Activated CD4-positive, alpha-beta T cell treated with anti-CD3 and anti-CD28 coated beads, Interleukin-2, amount 10 ng/mL, durations not matched to agents 24 days and 14 days (primary cell): ENCODE measurements around the gene DEFB114. TPM values are rescaled to one million over a fixed set of nuclear protein-coding genes. Genes with fewer than 3 reads are reported as not detected.
A peak's percentile ranks its signal among the peaks of the same experiment; 100 is the strongest.

ENCODE experiments used
- DNase-seq: peaks from one replicate; pipeline ENCODE4 v3.0.0; 2022
- H3K27ac Mint-ChIP-seq: one replicate; pipeline ENCODE4 v1.8.0; 2022; ENCODE audit warnings: mild to moderate bottlenecking, mixed read lengths
- H3K27me3 Mint-ChIP-seq: one replicate; pipeline ENCODE4 v1.8.0; 2022; ENCODE audit warnings: mixed read lengths
- H3K36me3 Mint-ChIP-seq: one replicate; pipeline ENCODE4 v1.8.0; 2022; ENCODE audit warnings: low read depth, mild to moderate bottlenecking, mixed read lengths
- H3K4me1 Mint-ChIP-seq: one replicate; pipeline ENCODE4 v1.8.0; 2021; ENCODE audit warnings: mixed read lengths
- H3K4me3 Mint-ChIP-seq: one replicate; pipeline ENCODE4 v1.8.0; 2022; ENCODE audit warnings: mild to moderate bottlenecking, moderate library complexity, mixed read lengths
- H3K9me3 Mint-ChIP-seq: one replicate; pipeline ENCODE4 v1.8.0; 2021; ENCODE audit warnings: mixed read lengths
- intact Hi-C: fragments of 100-400 bp; cut with micrococcal nuclease; formaldehyde crosslinking; loops from one replicate; pipeline ENCODE4 v1.15.1; 2023
- total RNA-seq: library from RNA; stranded (reverse); gene quantifications from 2 replicates; pipeline ENCODE4 v1.2.3, GENCODE V29; 2022

The DEFB114 gene, protein sequence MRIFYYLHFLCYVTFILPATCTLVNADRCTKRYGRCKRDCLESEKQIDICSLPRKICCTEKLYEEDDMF
- total RNA-seq, result not detected in 2 replicates

DNA sequence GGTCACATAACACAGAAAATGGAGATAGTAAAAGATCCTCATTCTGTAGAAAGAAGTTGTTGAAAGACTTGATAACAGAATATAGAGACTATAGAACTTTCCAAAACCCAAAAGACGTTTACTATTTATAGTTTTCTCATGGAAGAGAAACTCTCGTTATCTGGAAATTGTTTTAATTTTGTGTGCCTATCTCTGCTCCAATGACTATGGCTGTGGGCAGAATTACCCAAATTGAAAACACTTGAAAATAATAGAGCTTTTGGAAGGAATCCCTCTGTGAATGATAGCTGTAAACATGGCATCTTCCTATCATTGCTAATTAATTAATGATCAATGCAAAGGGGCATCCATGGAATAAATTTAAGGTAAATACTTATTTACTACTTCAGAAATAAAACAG, at the start of gene DEFB114:
Gene DEFB114 (minus strand): TSS at position 101 of the 400 bp plus-strand sequence. CDS start 59 bp downstream, at position 42.
- Mint-ChIP-seq H3K9me3 (no peaks in the 10 kb centered on the region), H3K27me3 (no peaks in the 10 kb centered on the region), H3K4me1 (no peaks in the 10 kb centered on the region), H3K27ac (no peak within 1 kb of the TSS), H3K4me3 (no peak within 1 kb of the TSS), H3K36me3 (no peaks in the 10 kb centered on the region)
- DNase-seq, result no peak
- intact Hi-C loops, result no loop called here

DNA sequence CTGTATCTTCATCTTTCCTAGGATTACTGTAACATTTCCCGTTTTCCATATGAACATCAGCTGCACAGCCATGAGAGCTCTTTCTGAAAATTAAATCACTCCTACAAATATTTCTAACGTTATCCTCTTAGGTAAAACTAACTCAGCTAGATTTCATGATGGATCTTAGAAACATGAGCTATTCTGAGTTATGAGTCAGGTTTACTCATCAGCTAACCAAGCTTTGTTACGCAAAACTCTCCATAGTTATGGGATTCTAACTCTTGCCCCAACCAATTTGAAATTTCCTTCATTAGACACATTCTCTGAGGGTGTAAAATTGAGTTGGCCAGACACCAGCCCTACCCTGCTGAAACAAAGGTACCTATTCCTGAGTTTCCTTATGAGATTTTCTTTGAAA, 43.9 kb upstream of the DEFB114 start:
- Mint-ChIP-seq H3K27ac (no peak overlapping the region), H3K9me3 (no peaks in the 10 kb centered on the region), H3K36me3 (no peaks in the 10 kb centered on the region), H3K4me1 (no peaks in the 10 kb centered on the region), H3K4me3 (no peak overlapping the region), H3K27me3 (no peaks in the 10 kb centered on the region)
- intact Hi-C loops, result no loop called here
- DNase-seq, result no peak

DNA sequence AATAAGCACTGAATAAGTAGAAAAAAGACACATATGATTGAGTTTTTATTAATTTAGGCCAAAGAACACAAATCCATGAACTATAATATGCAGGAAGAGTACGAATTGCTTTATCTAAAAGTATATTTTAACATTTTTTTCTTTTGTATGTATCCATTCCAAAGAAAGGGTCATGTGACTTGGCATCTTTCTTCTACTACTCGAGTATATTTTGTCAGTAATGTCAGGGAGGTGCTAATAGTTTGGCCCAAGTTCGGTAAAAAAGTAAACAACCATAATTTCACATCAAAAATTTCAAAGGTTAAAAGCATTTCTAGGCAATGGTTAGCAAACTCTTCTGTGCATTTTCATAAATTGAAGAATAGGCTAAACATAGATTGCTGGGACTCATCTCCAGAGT, 39.2 kb upstream of the DEFB114 start:
- no peaks in the 10 kb centered on the region for H3K36me3 Mint-ChIP-seq
- H3K4me1 Mint-ChIP-seq, result no peaks in the 10 kb centered on the region
- intact Hi-C loops, result no loop called here
- H3K27ac Mint-ChIP-seq, result no peak overlapping the region
- no peak overlapping the region for H3K4me3 Mint-ChIP-seq
- no peak for DNase-seq
- H3K9me3 Mint-ChIP-seq, result no peaks in the 10 kb centered on the region
- no peaks in the 10 kb centered on the region for H3K27me3 Mint-ChIP-seq

DNA sequence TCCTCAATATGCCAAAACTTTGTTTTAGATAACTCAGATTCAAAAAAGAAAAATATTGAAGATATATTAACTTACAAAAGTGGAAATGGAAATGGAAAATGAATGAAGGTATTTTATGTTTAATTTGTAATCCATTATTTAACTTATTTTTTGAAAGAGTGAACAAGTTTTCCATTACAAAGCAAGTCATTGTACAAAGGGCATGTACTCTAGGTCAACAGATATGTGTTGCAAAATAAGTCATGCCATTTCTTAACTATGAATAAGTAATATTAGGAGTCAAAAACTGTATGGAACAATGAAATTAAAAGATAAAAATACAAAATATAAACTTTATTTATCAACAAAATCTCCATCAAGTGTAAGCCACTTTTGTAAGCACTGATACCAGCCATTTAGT, 31.3 kb upstream of the DEFB114 start:
- no peak for DNase-seq
- Mint-ChIP-seq H3K36me3 (no peaks in the 10 kb centered on the region), H3K27me3 (no peaks in the 10 kb centered on the region)

DNA sequence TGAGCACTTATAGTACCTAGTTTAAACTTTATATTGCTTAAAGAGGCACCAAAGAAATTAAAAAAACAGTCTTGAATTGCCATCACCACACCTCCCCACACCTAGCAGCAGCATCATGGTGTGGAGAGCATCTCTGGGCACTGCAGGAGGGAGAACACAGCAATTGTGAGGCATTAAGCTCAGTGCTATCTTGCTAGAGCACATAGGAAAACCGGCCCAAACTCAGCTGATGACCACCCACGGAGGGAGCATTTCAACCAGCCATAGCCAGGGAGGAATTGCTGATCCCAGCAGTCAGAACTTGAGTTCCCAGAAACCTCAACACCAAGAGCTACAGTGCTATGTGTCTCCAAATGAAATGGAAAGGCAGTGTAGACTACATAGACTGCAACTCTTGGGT, 24.9 kb upstream of the DEFB114 start:
- Mint-ChIP-seq H3K36me3 (no peaks in the 10 kb centered on the region), H3K4me3 (no peak overlapping the region), H3K27ac (no peak overlapping the region), H3K4me1 (no peaks in the 10 kb centered on the region), H3K9me3 (no peaks in the 10 kb centered on the region), H3K27me3 (no peaks in the 10 kb centered on the region)
- no peak for DNase-seq
- intact Hi-C loops, result no loop called here

More for the DNA sequence above, 31.3 kb upstream of the DEFB114 start:
- H3K9me3 Mint-ChIP-seq, result no peaks in the 10 kb centered on the region
- intact Hi-C loops, result no loop called here
- H3K4me1 Mint-ChIP-seq, result no peaks in the 10 kb centered on the region
- H3K27ac Mint-ChIP-seq, result no peak overlapping the region
- no peak overlapping the region for H3K4me3 Mint-ChIP-seq

DNA sequence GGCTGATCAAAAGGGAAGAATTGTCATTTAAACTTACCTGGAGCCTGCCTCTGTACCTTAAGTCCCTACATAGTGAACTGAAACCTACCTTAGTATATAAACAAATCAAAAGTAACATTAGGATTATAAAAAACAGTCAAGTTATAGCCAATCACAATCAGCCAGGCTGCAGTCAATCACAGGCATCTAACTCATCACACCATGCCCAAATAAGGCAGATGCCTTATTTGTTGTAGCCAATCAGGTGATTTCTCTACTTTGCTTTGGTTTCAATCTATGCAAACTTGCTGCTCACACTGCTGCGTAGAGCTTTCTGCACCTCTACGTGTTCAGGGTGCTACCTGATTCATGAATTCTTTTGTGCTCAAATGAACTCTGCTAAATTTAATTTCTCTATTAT, 23.8 kb upstream of the DEFB114 start:
- Mint-ChIP-seq H3K4me1 (no peaks in the 10 kb centered on the region), H3K9me3 (no peaks in the 10 kb centered on the region), H3K27ac (no peak overlapping the region), H3K27me3 (no peaks in the 10 kb centered on the region), H3K36me3 (no peaks in the 10 kb centered on the region), H3K4me3 (no peak overlapping the region)
- intact Hi-C loops, result no loop called here
- DNase-seq, result no peak

DNA sequence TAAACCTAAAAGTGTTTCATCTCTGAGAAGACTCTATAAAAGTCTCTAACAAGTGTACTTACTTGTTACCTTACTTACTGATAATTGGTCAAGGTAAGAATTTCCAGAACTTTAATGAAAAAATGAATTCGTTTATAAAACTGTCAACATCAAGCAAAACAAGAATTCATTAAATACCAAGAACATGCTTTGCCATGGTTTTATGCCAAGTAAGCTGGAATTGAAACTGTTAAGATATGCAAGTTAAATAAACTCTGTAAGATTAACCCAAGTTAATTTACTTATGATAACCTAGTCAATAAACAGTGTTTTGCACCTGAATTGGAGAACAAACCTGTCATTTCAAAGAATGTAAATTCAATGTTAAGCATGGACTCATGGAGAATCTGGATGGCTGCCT, 22.6 kb upstream of the DEFB114 start:
- intact Hi-C loops, result no loop called here
- no peaks in the 10 kb centered on the region for H3K27me3 Mint-ChIP-seq
- H3K4me1 Mint-ChIP-seq, result no peaks in the 10 kb centered on the region
- DNase-seq, result no peak
- no peaks in the 10 kb centered on the region for H3K36me3 Mint-ChIP-seq
- no peaks in the 10 kb centered on the region for H3K9me3 Mint-ChIP-seq
- no peak overlapping the region for H3K27ac Mint-ChIP-seq
- H3K4me3 Mint-ChIP-seq, result no peak overlapping the region

DNA sequence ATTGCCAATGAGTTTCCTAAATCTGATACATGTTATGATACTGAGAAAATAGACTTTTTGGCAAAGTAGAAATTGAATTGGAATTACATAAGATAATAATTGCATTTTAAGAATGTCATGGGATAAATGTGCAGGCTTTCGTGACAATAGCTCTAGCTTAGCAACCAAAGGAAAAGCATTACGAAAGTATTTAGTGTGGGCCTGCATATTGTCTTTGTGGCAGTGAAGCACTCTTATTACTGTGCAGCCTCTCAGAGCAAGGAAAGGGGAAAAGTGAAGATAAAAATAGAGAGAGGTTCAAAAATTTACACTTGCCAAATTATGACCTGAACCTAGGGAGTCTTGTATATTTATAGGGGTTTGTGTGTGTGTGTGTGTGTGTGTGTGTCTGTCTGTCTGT, 18.1 kb upstream of the DEFB114 start:
- H3K36me3 Mint-ChIP-seq, result no peaks in the 10 kb centered on the region
- no peaks in the 10 kb centered on the region for H3K9me3 Mint-ChIP-seq
- H3K4me3 Mint-ChIP-seq, result no peak overlapping the region
- H3K27me3 Mint-ChIP-seq, result no peaks in the 10 kb centered on the region
- DNase-seq, result no peak
- intact Hi-C loops, result no loop called here
- no peak overlapping the region for H3K27ac Mint-ChIP-seq
- H3K4me1 Mint-ChIP-seq, result peaks cover 10% of the 10 kb centered on the region

DNA sequence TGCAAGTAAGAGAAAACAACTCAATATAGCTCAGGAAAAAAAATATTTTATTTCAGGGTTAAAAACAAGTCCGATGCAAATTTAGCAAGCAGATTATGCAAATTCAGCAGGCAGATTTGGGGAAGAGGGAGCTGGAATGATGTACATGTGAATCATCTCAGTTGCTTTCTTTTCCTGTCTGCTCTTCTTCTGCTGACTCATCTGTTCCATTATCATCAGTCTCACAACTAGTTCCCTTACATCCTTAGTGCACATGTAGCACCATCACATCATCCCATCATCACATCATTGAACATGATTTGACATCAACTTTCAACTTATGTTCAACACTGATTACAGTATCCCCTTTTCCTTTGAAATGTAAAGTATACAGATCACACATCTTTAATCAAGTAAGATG, 16.9 kb upstream of the DEFB114 start:
- intact Hi-C loops, result no loop called here
- no peak for DNase-seq
- H3K9me3 Mint-ChIP-seq, result no peaks in the 10 kb centered on the region
- no peak overlapping the region for H3K4me3 Mint-ChIP-seq
- no peaks in the 10 kb centered on the region for H3K36me3 Mint-ChIP-seq
- no peaks in the 10 kb centered on the region for H3K27me3 Mint-ChIP-seq
- H3K4me1 Mint-ChIP-seq, result peaks cover 10% of the 10 kb centered on the region
- H3K27ac Mint-ChIP-seq, result no peak overlapping the region

DNA sequence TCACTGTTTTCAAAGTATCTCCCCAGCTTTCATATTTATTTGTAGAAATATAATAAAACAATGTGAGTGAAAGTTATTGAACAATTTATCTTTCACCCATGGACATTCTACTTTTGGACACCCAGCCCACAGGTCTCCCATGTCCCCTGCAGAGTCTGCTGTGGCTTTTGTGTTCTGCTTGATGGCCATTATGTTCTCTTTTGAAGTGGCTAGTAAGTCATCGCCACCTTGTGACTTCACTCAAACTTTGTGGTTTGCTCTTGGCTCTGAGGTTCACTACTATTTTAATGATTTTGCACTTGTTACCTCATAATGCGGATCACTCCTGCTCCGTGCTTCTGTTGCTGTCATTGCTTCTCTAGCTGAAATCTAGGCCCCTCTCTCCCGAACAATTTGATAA, 15.6 kb upstream of the DEFB114 start:
- no peaks in the 10 kb centered on the region for H3K27me3 Mint-ChIP-seq
- intact Hi-C loops, result no loop called here
- H3K4me3 Mint-ChIP-seq, result no peak overlapping the region
- no peaks in the 10 kb centered on the region for H3K36me3 Mint-ChIP-seq
- no peaks in the 10 kb centered on the region for H3K9me3 Mint-ChIP-seq
- H3K27ac Mint-ChIP-seq, result no peak overlapping the region
- peaks cover 10% of the 10 kb centered on the region for H3K4me1 Mint-ChIP-seq
- no peak for DNase-seq

DNA sequence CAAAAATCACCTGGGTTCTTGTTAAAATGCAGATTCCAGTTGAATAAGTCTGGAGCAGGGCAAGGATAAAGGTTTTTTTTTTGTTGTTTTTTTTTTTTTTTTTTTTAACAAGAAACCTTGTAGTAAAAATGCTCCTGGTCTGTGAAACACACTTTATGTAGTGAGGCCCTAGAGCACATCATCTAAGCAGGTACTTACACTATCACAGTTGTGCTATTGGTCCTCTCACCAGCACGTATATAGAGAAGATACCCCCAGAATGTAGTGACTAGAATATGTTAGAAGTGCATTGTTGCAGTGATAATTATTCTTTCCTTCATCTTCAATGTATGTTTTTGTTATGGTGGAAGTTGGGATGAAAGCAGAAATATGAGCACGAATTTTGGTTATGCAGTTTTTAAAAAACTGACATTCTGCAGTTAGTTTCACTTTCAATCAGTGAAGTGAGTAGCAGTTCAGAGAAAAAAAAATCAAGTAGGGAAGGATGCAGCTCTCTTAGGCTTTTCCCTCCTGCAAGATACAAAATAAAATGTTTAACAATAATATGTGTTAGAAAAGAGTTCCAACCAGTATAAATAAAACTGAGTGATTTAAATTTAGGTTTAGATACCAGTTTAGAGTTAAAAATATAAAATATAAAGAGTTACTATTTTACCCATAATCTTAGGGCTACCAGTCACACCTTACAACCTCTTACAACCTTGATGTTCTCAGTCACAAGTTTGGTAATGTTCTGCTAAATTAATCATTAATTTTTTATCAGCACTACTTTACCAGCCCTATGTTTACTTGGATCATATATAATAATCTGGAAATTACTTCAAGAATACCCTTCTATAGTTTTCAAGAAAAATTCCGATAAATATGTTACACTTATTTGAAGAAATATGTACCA, 14.6 kb upstream of the DEFB114 start:
- H3K4me3 Mint-ChIP-seq, result peak overlapping the region; percentile 65
- H3K36me3 Mint-ChIP-seq, result no peaks in the 10 kb centered on the region
- H3K27me3 Mint-ChIP-seq, result no peaks in the 10 kb centered on the region
- H3K9me3 Mint-ChIP-seq, result no peaks in the 10 kb centered on the region
- intact Hi-C loops, result no loop called here
- peaks cover 10% of the 10 kb centered on the region for H3K4me1 Mint-ChIP-seq
- no peak overlapping the region for H3K27ac Mint-ChIP-seq
- no peak for DNase-seq

DNA sequence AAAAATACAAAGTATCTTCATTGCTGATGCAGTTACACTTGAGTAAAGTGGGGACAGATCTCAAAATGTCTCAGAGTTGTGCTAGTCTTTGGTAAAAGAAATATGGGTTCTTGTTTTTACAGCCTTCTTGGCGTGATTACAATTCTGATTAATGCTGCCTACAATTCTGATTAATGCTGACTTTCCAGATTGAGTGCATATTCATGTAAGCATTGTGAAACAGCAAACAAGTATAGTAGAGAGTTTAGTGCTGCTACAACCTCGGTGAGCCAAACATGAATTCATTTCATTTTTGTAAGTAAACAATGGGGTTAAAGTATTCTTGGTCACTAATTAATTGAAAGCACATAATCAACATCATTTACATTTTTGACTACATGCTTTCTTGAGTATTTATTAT, 5.6 kb upstream of the DEFB114 start, which contains the start of gene DEFB113:
Gene DEFB113 (minus strand): TSS at position 21 of the 400 bp plus-strand sequence. CDS start 0 bp downstream, at position 21.
- Mint-ChIP-seq H3K36me3 (no peaks in the 10 kb centered on the region), H3K9me3 (no peaks in the 10 kb centered on the region), H3K27me3 (no peaks in the 10 kb centered on the region), H3K4me1 (no peaks in the 10 kb centered on the region), H3K27ac (no peak within 1 kb of the TSS), H3K4me3 (no peak within 1 kb of the TSS)
- no peak for DNase-seq
- intact Hi-C loops, result no loop called here

DNA sequence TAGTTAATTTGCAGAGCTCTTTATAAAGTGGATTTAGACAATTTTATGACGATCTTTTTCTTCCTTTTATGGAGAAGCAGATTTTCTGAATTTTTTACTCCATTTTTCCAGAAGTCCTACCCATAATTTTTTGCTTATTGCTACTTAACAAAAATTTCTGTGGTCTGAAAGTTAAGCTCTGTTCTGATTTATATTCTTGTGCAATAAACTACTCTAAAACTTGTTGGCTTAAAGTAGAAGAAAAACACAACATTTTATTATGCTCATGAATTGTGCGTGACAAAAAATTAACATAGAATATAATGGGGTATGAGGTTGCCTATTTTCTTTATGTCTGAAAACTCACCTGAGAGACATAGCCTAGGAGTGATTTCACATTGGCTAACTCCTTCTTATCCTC, 2.9 kb upstream of the DEFB114 start:
- Mint-ChIP-seq H3K27ac (no peak overlapping the region), H3K36me3 (no peaks in the 10 kb centered on the region), H3K27me3 (no peaks in the 10 kb centered on the region), H3K9me3 (no peaks in the 10 kb centered on the region), H3K4me1 (no peaks in the 10 kb centered on the region), H3K4me3 (no peak overlapping the region)
- intact Hi-C loops, result no loop called here
- no peak for DNase-seq

DNA sequence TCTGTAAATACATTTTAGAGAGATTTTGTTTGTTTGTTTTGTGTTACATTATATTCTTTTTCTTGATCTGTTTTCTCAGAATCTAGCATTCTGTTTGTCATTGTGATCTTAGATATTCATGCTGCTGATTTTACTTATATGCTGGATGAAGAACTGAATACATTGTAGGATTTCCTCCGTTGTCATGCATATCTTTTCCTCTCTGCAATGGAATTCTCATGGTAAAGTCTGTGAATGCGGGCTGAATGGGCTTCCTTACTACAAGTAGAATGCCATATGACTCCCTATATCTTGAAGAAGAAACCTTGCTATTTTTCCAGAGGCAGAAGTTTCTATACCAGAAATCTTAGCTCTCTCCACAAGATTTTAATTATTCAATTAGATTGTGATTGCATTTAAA, 2.4 kb upstream of the DEFB114 start:
- Mint-ChIP-seq H3K27ac (no peak overlapping the region), H3K4me3 (no peak overlapping the region), H3K27me3 (no peaks in the 10 kb centered on the region), H3K9me3 (no peaks in the 10 kb centered on the region), H3K36me3 (no peaks in the 10 kb centered on the region), H3K4me1 (no peaks in the 10 kb centered on the region)
- intact Hi-C loops, result no loop called here
- DNase-seq, result no peak

DNA sequence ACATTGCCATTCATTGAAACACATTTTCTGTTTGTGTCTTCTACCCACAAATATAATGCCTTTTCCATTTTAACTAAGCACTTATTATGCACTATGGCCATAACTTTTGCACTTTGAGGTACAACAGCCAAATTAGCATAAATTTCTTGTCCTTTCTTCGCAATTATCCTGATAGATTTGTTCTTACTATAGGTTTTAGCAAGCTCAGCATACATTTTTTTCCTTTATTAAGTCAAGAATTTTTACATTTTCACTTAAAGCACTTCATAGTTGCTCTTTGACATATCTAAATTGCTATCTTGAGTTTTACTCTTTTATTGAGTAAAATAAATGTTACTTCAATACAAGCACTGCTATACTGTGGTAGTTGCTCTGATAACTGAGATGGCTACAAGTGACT, 5.8 kb downstream of the DEFB114 start:
- intact Hi-C loops, result no loop called here
- H3K27ac Mint-ChIP-seq, result no peak overlapping the region
- no peaks in the 10 kb centered on the region for H3K4me1 Mint-ChIP-seq
- H3K4me3 Mint-ChIP-seq, result no peak overlapping the region
- H3K27me3 Mint-ChIP-seq, result no peaks in the 10 kb centered on the region
- no peaks in the 10 kb centered on the region for H3K36me3 Mint-ChIP-seq
- no peak for DNase-seq
- H3K9me3 Mint-ChIP-seq, result no peaks in the 10 kb centered on the region
